Hematopoietic multipotent progenitor cell treated with erythropoietin and hydrocortisone succinate and interleukin-3 and kit ligand, for 8 days (in vitro differentiated cells): ENCODE measurements around the gene RIN3.

Experiments used
- DNase-seq: peaks from one replicate; pipeline ENCODE4 v3.0.0-alpha.2; 2015

RIN3 gene

DNA sequence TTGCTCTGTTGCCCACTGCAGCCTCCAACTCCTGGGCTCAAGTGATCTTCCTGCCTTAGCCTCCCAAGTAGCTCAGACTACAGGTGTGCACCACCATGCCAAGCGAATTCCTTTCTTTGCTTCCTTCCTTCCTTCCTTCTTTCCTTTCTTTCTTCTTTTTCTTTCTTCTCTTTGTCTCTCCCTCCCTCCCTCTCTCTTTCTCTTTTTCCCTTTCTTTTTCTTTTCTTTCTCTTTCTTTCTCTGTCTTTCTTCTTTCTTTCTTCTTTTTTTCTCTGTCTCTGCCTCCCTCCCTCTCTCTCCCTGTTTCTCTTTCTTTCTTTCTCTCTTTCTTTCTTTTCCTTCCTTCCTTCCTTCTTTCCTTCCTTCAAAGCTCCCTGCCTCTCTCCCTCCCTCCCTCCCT lies 182.0 kb downstream of the RIN3 start:
- no peak for DNase-seq

DNA sequence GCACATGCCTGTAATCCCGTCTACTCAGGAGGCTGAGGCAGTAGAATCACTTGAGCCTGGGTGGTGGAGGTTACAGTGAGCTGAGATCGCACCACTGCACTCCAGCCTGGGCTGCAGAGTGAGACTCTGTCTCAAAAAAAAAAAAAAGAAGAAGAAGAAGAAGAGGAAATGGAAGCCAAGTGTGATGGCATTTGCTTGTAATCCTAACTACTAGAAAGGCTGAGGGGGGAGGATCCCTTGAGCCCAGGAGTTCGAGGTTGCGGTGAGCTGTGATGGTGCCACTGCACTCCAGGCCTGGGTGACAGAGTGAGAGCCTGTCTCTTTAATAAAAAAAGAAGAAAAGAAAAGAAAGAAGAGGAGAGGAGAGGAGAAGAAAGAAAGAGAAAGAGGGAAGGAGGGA lies 182.8 kb downstream of the RIN3 start:
- no peak for DNase-seq

- DNase-seq, result no peak
Measured at GRCh38 chr14:92698393-92698792, 184.8 kb downstream of the RIN3 start.

DNA sequence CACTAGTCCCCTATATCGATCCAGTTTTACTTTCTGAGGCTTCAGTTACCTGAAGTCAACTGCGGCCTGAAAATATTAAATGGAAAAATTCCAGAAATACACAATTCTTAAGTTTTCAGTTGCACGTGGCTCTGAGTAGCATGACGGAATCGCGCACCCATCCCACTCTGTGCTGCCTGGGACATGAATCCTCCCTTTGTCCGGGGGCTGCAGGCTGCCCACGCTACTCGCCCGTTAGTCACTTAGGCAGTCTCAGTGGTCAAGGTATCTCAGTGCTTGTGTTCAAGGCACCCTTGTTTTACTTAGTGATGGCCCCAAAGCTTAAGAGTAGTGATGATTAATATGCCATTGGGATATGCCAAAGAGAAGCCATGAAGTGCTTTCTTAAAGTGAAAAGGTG lies 188.2 kb downstream of the RIN3 start:
- DNase-seq, result no peak

GRCh38 chr14:92702441-92702918 lies 188.9 kb downstream of the RIN3 start:
- peak; percentile 19 for DNase-seq

DNA sequence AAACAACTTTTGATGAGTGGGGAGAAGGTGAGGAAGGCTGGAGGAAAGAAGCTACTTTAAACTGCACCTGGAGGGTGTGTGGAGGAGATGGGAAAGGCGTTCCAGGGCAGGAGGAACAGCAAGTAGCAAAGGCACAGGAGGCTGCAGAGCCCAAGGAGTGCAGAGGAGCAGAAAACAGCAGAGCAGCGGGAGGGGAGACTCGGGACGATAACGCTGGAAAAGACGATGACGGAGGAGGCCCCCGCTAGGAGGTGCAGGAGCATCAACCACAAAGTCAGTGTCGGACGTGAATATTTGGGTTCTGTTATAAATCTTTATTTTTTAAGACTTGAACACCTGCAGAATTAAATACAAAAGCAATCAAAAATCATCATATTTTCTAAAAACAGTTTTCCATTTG lies 189.9 kb downstream of the RIN3 start:
- no peak for DNase-seq

- no peak for DNase-seq
Measured at GRCh38 chr14:92704036-92704804, 190.6 kb downstream of the RIN3 start.

DNA sequence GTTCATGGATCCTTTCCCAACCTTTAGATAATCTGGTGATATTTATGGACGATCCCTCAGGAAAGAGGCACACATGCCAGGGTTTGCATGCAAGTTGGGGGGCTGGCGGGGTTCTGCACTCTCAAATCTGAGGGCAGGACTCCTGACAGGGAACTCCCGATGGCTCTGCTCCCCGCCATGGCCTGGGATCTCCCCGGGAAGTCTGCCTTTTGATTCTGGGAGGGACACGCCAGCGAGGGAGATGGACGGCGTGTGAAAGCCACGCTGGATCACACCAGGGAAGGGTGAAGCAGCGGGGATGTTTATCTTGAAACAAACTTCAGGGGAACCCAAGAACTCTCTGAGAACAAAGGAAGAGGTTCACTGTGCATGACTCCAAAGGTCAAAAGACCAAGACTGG lies 191.2 kb downstream of the RIN3 start:
- DNase-seq, result no peak

GRCh38 chr14:92706386-92706785 lies 192.8 kb downstream of the RIN3 start:
- no peak for DNase-seq

GRCh38 chr14:92709340-92710000 lies 195.9 kb downstream of the RIN3 start:
- no peak for DNase-seq

DNA sequence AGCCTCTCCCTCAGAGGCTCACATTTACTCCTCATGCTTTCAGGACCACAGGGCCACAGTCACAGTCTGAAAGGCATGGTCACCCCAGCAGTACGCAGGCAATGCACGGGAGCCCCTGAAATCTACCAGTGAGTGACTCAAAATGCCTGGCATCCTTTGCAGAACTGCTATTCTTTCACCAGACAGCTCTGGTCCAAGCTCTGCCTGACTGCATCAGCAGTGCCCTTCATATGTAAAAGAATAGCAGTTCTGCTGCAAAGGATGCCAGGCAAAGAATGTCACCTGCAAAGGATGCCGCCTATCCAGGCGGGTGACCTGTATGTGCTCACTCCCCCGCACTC lies 196.4 kb downstream of the RIN3 start:
- no peak for DNase-seq

- DNase-seq, result no peak
Measured at GRCh38 chr14:92711976-92712653, 198.5 kb downstream of the RIN3 start.

DNA sequence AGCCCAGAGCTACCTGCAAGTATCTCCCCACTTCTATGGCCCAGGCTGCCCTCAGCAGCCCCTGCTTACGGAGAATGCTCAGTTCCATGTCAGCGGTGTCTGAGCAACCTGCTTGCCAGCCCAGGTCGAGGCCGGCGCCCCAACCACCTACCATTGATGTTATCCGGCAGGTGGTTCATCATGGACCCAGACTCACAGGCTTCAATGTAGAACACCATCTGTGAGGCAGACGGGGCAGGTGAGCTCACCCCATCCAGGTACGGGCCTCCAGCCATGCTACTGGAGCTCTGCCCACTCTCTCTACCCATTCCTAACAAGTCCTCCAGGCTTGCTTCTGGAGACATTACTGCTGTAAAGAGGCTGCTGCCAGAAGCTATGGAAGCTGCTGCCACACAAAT lies 199.1 kb downstream of the RIN3 start:
- DNase-seq, result no peak

DNA sequence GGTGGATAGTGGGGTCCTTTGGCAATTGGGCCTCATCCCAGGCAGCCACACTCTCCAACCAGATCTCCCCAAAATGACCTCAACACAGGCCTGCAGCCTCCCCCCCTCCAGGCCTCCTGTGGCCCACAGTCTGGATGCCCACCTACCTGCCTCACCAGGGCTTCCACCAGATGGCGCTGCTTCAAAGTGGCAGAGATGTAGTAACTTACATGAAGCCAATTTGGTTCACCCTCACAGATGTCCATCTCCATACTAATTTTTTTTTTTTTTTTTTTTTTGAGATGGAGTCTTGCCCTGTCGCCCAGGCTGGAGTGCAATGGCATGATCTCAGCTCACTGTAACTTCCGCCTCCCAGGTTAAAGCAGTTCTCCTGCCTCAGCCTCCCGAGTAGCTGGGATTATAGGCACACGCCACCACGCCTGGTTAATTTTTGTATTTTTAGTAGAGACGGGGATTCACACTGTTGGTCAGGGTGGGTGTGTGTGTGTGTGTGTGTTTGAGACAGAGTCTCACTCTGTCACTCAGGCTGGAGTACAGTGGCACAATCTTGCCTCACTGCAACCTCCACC lies 201.2 kb downstream of the RIN3 start:
- peak; percentile 81 for DNase-seq

- no peak for DNase-seq
Measured at GRCh38 chr14:92716131-92716530, 202.6 kb downstream of the RIN3 start.

- DNase-seq, result no peak
Measured at GRCh38 chr14:92717571-92718042, 204.0 kb downstream of the RIN3 start.

DNA sequence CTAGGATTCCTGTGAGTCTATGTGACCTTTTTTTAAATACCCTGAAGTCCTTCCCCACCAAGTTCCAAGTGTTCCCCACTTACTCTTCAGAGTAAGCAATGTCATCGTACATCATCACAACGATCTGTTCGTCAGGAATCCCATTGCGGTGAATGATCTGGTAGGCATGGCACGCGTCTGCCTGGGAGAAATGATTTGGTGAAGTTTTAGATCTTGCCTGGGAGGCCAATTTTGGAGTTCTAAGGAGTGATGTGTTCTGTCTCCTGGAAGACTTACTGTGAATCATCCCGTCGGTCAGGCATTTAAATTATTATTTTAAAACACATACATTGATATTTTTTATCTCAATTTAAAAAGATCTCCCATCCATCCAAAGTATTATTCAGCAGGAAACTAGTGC lies 205.1 kb downstream of the RIN3 start:
- DNase-seq, result no peak

GRCh38 chr14:92719421-92719820 lies 205.8 kb downstream of the RIN3 start:
- no peak for DNase-seq

DNA sequence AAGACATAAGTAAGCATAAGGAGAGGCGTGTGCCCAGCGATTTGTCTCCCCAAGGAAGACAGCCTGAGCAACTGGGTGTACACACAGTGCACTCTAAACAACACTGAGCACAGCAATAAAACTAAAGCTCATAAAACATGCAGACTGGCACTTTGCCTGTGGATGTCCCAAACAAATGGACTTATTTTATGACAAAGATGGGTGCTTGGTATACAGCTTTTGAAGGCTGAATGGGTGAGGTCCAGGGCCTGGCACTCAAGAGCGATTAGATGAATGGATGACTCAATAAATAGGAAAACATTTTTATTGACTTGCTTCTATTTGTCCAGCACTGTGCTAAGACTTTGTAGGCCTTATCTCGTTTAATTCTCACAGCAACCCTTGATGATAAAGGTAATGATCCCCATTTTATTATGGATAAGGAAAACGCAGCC lies 206.3 kb downstream of the RIN3 start:
- no peak for DNase-seq

GRCh38 chr14:92724516-92725340 lies 211.1 kb downstream of the RIN3 start:
- DNase-seq, result no peak

DNA sequence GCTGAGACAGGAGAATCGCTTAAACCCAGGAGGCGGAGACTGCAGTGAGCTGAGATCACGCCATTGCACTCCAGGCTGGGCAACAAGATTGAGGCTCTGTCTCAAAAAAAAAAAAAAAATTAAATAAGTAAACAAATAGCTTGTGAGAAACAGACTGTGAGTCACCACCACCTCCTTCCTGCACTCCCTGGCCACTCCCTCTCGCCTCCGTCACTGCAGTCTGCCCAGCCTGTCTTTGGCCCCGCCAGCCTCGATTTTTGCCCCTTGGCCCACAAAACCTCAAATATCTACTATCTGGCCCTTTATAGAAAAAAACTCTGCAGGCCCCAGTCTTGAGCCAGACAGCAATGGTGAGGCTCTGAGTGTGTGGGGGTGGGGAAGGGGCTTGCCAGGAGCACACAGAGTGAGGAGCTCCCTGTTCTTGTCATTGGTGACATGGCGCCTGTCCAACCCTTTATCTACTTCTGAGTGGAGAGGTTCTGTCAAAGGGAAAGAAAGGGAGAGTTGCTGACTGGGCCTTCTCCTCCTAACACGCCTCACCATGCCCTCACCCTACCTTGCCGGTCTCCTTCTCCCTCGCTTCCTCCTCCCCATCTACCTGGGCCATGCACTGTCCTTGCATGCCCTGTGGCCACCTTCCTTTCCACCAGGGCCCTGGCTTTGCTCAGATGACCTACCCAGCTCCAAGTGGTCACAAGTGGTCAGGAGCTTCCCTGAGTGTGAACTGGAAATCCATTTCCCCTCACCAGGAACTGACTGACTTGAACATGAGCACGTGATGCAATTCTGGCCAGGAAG lies 212.8 kb downstream of the RIN3 start:
- peak; percentile 81 for DNase-seq

GRCh38 chr14:92726933-92727262 lies 213.3 kb downstream of the RIN3 start:
- no peak for DNase-seq
